MCF 10A (cell line): ENCODE data around the gene SMOC2. TPM values are rescaled to one million over a fixed set of nuclear protein-coding genes. Genes with fewer than 3 reads are reported as not detected.

Experiments used
- BruUV-seq: library from RNA; stranded (reverse); fragments of 400-500 nt; replicated peaks from 2 replicates; lab custom pipeline; 2021; lab: Mats Ljungman, UMichigan
- CTCF ChIA-PET: fragments of 300-600 bp; sonication (Branson Sonifier 250); formaldehyde crosslinking; extraction: SDS; loops from one replicate; lab custom pipeline; 2021; ENCODE audit warnings: antibody characterized with exemption, inconsistent platforms; lab: Yijun Ruan, JAX
- POLR2A ChIA-PET: fragments of 300-600, 350-650 bp; sonication (Branson Sonifier 250); formaldehyde crosslinking; extraction: SDS; loops from one replicate; lab custom pipeline; 2020; ENCODE audit warnings: antibody characterized with exemption, inconsistent platforms; lab: Yijun Ruan, JAX
- DNase-seq: peaks from one replicate; pipeline ENCODE4 v3.0.0-alpha.2; 2018; ENCODE audit not compliant: unreplicated experiment
- H3K27ac Mint-ChIP-seq: one replicate; pipeline ENCODE4 v1.8.0; 2022; ENCODE audit warnings: mild to moderate bottlenecking, low read depth, mixed read lengths; ENCODE audit not compliant: unreplicated experiment
- H3K27me3 Mint-ChIP-seq: one replicate; pipeline ENCODE4 v1.8.0; 2022; ENCODE audit warnings: mixed read lengths; ENCODE audit not compliant: insufficient read depth, unreplicated experiment
- H3K36me3 Mint-ChIP-seq: one replicate; pipeline ENCODE4 v1.8.0; 2022; ENCODE audit warnings: mild to moderate bottlenecking, moderate library complexity, mixed read lengths; ENCODE audit not compliant: insufficient read depth, unreplicated experiment
- H3K4me1 Mint-ChIP-seq: one replicate; pipeline ENCODE4 v1.8.0; 2022; ENCODE audit warnings: mixed read lengths; ENCODE audit not compliant: insufficient read depth, unreplicated experiment
- H3K4me3 Mint-ChIP-seq: one replicate; pipeline ENCODE4 v1.8.0; 2022; ENCODE audit warnings: mild to moderate bottlenecking, moderate library complexity, mixed read lengths; ENCODE audit not compliant: unreplicated experiment
- H3K9me3 Mint-ChIP-seq: one replicate; pipeline ENCODE4 v1.8.0; 2022; ENCODE audit warnings: mixed read lengths; ENCODE audit not compliant: unreplicated experiment
- intact Hi-C: fragments of 100-400 bp; cut with micrococcal nuclease; formaldehyde crosslinking; loops from 2 replicates; pipeline ENCODE4 v1.14.1; 2022
- total RNA-seq: library from RNA; stranded (reverse); gene quantifications from 2 replicates; pipeline ENCODE4 v1.2.3, GENCODE V29; 2022
- TF ChIP-seq, protein P1 (sequence below): fragments of 200-600 bp; IDR thresholded peaks from one replicate; pipeline ENCODE4 v1.8.0; 2022; ENCODE audit warnings: antibody characterized with exemption, mild to moderate bottlenecking; ENCODE audit not compliant: unreplicated experiment

SMOC2 gene
- total RNA-seq, 1 experiment from 2014 or later = not detected

DNA sequence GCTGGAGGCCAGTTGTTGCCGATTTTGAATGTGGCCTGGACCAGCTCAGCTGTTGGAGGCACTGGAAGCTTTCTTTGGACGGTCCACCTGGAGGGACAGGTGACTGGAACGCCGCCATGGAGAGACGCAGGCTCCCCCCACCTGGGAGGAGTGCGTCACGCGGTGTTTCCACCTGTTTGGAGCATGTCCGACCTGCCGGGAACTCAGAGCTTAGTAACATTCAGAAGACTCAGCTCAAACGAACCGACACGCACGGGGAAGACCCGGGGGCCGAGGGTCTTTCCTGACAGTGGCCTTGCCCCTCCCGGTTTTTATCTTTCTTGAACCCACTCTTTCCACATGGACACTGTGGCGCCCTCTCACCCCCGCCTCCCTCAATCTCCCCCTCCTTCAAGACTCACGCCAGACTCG is 141.6 kb downstream of the SMOC2 start:
- no peak overlapping the region for H3K27ac Mint-ChIP-seq
- TF ChIP-seq, protein P1, sequence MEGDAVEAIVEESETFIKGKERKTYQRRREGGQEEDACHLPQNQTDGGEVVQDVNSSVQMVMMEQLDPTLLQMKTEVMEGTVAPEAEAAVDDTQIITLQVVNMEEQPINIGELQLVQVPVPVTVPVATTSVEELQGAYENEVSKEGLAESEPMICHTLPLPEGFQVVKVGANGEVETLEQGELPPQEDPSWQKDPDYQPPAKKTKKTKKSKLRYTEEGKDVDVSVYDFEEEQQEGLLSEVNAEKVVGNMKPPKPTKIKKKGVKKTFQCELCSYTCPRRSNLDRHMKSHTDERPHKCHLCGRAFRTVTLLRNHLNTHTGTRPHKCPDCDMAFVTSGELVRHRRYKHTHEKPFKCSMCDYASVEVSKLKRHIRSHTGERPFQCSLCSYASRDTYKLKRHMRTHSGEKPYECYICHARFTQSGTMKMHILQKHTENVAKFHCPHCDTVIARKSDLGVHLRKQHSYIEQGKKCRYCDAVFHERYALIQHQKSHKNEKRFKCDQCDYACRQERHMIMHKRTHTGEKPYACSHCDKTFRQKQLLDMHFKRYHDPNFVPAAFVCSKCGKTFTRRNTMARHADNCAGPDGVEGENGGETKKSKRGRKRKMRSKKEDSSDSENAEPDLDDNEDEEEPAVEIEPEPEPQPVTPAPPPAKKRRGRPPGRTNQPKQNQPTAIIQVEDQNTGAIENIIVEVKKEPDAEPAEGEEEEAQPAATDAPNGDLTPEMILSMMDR = no peak
- peaks cover 5% of the 10 kb centered on the region for H3K36me3 Mint-ChIP-seq
- ChIA-PET POLR2A (no interaction called here), CTCF (no interaction called here)
- H3K4me1 Mint-ChIP-seq = no peaks in the 10 kb centered on the region
- no peak for DNase-seq
- H3K27me3 Mint-ChIP-seq = peaks cover 93% of the 10 kb centered on the region
- intact Hi-C loops = no loop called here
- no peak overlapping the region for H3K4me3 Mint-ChIP-seq
- no TSS peak for BruUV-seq
- no peaks in the 10 kb centered on the region for H3K9me3 Mint-ChIP-seq

DNA sequence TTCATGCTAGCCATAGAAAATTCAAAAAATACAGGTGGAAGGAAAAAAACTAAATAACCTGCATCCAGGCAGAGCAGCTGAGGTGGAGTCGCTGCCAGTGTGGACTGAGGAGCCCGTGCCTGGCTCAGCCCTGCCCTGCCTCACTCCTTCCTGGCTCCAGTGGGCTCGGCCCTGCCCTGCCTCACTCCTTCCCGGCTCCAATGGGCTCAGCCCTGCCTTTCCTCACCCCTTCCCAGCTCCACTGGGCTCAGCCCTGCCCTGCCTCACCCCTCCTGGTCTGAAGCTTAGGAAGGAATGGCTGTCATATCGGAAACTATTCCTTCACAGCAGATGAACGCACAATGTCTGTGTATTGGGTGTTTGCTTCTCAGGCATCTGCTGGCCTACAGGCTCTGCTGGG is 142.1 kb downstream of the SMOC2 start:
- Mint-ChIP-seq H3K27ac (no peak overlapping the region), H3K4me1 (no peaks in the 10 kb centered on the region), H3K27me3 (peaks cover 91% of the 10 kb centered on the region), H3K36me3 (peaks cover 5% of the 10 kb centered on the region), H3K4me3 (no peak overlapping the region), H3K9me3 (no peaks in the 10 kb centered on the region)
- DNase-seq = no peak
- TF ChIP-seq, protein P1 = no peak
- ChIA-PET CTCF (no interaction called here), POLR2A (no interaction called here)
- intact Hi-C loops = no loop called here
- BruUV-seq = no TSS peak

DNA sequence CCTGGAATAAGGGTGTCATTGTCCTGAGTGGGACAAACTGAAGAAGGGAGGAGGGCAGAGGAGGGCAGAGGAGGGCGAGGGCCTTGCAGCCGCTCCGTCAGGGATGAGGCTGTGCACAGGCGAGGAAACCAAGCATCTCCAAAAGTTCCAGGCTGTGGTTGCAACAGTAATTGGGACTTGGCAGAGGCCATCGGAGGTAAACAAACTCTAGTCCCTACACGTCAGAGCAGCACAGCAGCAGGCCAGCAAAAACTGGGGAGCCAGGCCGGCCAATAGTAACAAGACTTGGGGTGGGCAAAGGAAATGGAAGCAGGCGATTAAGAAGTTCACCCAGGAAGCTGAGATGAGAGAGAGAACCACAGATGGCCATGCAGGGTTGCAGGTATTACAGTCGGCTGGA is 142.8 kb downstream of the SMOC2 start:
- H3K4me1 Mint-ChIP-seq = no peaks in the 10 kb centered on the region
- TF ChIP-seq, protein P1 = no peak
- POLR2A ChIA-PET = no interaction called here
- intact Hi-C loops = no loop called here
- H3K27ac Mint-ChIP-seq = no peak overlapping the region
- peaks cover 84% of the 10 kb centered on the region for H3K27me3 Mint-ChIP-seq
- H3K36me3 Mint-ChIP-seq = peaks cover 5% of the 10 kb centered on the region
- CTCF ChIA-PET = interaction anchor here (0.7 kb wide), 1 partner anchor 28 kb away, joined by 3 read pairs; no protein-coding TSS in a partner anchor
- no peak for DNase-seq
- no TSS peak for BruUV-seq
- H3K4me3 Mint-ChIP-seq = no peak overlapping the region
- H3K9me3 Mint-ChIP-seq = no peaks in the 10 kb centered on the region

DNA sequence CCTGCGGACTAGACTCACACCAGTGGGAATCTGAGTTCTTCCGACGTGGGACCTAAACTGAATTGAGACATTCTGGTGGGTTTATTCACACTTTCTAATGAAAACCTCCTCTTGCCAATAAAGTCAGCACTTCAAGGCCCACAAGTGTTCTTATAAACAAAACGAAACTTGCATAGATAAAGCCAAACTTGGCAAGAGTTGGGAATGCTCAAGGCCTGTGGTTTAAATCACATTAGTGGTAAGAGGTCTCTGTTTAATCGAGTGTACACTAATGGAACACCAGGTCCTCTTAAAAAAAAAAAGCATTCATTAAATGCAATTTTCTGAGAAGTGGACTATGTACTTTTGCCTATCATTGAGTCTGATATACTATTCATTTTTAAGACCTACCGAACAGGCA is 143.3 kb downstream of the SMOC2 start:
- Mint-ChIP-seq H3K4me1 (no peaks in the 10 kb centered on the region), H3K27me3 (peaks cover 79% of the 10 kb centered on the region), H3K4me3 (no peak overlapping the region), H3K36me3 (peaks cover 5% of the 10 kb centered on the region), H3K27ac (no peak overlapping the region), H3K9me3 (no peaks in the 10 kb centered on the region)
- POLR2A ChIA-PET = no interaction called here
- DNase-seq = no peak
- intact Hi-C loops = no loop called here
- BruUV-seq = no TSS peak
- TF ChIP-seq, protein P1 = no peak
- CTCF ChIA-PET = interaction anchor here (0.7 to 1.1 kb wide), 2 partner anchors 13 to 28 kb away, joined by 3 read pairs; no protein-coding TSS in a partner anchor
